ENCODE measurements around the gene MICALL1. TPM values are rescaled to one million over a fixed set of nuclear protein-coding genes. Genes with fewer than 3 reads are reported as not detected.

The MICALL1 gene
- polyA plus RNA-seq, 1 experiment = 12.1 TPM

- H3K27ac ChIP-seq (ENCODE audit: low read depth, low read length) = no peak overlapping the region
- ChIA-PET POLR2A (no interaction called here), CTCF (interaction anchor here (1.1 kb wide), 1 partner anchor 74 kb away, joined by 3 read pairs; no protein-coding TSS in a partner anchor)
- no peak for TF ChIP-seq CTCF (IDR thresholded peaks at IDR 0.05; ENCODE audit: low read depth, low read length)
- no peaks in the 10 kb centered on the region for H3K9me3 ChIP-seq (ENCODE audit: control insufficient read depth, insufficient read depth, low read length)
- DNase-seq (ENCODE audit: low read depth, low spot score) = no peak
- no peaks in the 10 kb centered on the region for H3K27me3 ChIP-seq (ENCODE audit: control insufficient read depth, insufficient read depth, low read length)
- H3K4me3 ChIP-seq (ENCODE audit: low read depth, low read length) = no peak overlapping the region
These were observed 55.0 kb downstream of the MICALL1 start for GRCh38 chr22:37961062-37961461.

- ChIA-PET CTCF (interaction anchor here (0.5 to 3.7 kb wide), 18 partner anchors 9 to 149 kb away, joined by 3 to 44 read pairs (median 5); partner anchors contain the start of genes C22orf23 and POLR2F), POLR2A (no interaction called here)
- H3K4me3 ChIP-seq (ENCODE audit: low read depth, low read length) = no peak overlapping the region
- no peak for TF ChIP-seq CTCF (IDR thresholded peaks at IDR 0.05; ENCODE audit: low read depth, low read length)
- no peaks in the 10 kb centered on the region for H3K9me3 ChIP-seq (ENCODE audit: control insufficient read depth, insufficient read depth, low read length)
- no peak for DNase-seq (ENCODE audit: low read depth, low spot score)
- no peaks in the 10 kb centered on the region for H3K27me3 ChIP-seq (ENCODE audit: control insufficient read depth, insufficient read depth, low read length)
- no peak overlapping the region for H3K27ac ChIP-seq (ENCODE audit: low read depth, low read length)
These were observed 60.0 kb downstream of the MICALL1 start for GRCh38 chr22:37965940-37966664.

GRCh38 chr22:37967147-37967546 lies 61.0 kb downstream of the MICALL1 start:
- DNase-seq (ENCODE audit: low read depth, low spot score) = no peak
- Histone ChIP-seq H3K9me3 (ENCODE audit: control insufficient read depth, insufficient read depth, low read length) (no peaks in the 10 kb centered on the region), H3K4me3 (ENCODE audit: low read depth, low read length) (no peak overlapping the region), H3K27me3 (ENCODE audit: control insufficient read depth, insufficient read depth, low read length) (no peaks in the 10 kb centered on the region), H3K27ac (ENCODE audit: low read depth, low read length) (no peak overlapping the region)
- CTCF ChIA-PET = interaction anchor here (0.8 kb wide), 1 partner anchor 80 kb away, joined by 3 read pairs; no protein-coding TSS in a partner anchor
- POLR2A ChIA-PET = no interaction called here
- no peak for TF ChIP-seq CTCF (IDR thresholded peaks at IDR 0.05; ENCODE audit: low read depth, low read length)

- ChIA-PET CTCF (interaction anchor here (0.8 kb wide), 1 partner anchor 80 kb away, joined by 3 read pairs; no protein-coding TSS in a partner anchor), POLR2A (no interaction called here)
- no peak overlapping the region for H3K27ac ChIP-seq (ENCODE audit: low read depth, low read length)
- no peaks in the 10 kb centered on the region for H3K27me3 ChIP-seq (ENCODE audit: control insufficient read depth, insufficient read depth, low read length)
- TF ChIP-seq CTCF (IDR thresholded peaks at IDR 0.05; ENCODE audit: low read depth, low read length) = no peak
- no peaks in the 10 kb centered on the region for H3K9me3 ChIP-seq (ENCODE audit: control insufficient read depth, insufficient read depth, low read length)
- no peak overlapping the region for H3K4me3 ChIP-seq (ENCODE audit: low read depth, low read length)
- DNase-seq (ENCODE audit: low read depth, low spot score) = no peak
These were observed 61.7 kb downstream of the MICALL1 start for GRCh38 chr22:37967637-37968451.

Measured in AG04450 (cell line).